Activated naive CD4-positive, alpha-beta T cell treated with anti-CD3 and anti-CD28 coated beads, Interleukin-2, amount 50 U/mL, for 72 hours (primary cell): ENCODE measurements around the gene TTYH3. TPM values are rescaled to one million over a fixed set of nuclear protein-coding genes. Genes with fewer than 3 reads are reported as not detected.
"Not testable (repeated sequence)": the region's sequence is repeated elsewhere in the genome, so short reads cannot be mapped to it uniquely, and the experiment has no call there.

Experiments used
- ATAC-seq, 2 donors: fragments of 150-1000 bp; cut with Tn5 transposase; 2 replicates each; pipeline ENCODE4 v1.10.0; 2021; ENCODE audit warnings: mild to moderate bottlenecking in 2 of 2, moderate library complexity in 2 of 2
- DNase-seq, 2 donors: peaks; one replicate each; pipeline ENCODE4 v3.0.0; 2021 to 2022; ENCODE audit warnings: low spot score in 2 of 2
- H3K27ac Mint-ChIP-seq, 2 donors: one replicate each; pipeline ENCODE4 v1.8.0; 2022; ENCODE audit warnings: mild to moderate bottlenecking in 2 of 2, mixed read lengths in 2 of 2
- H3K36me3 Mint-ChIP-seq, 2 donors: one replicate each; pipeline ENCODE4 v1.8.0; 2022; ENCODE audit warnings: mixed read lengths in 2 of 2
- H3K9me3 Mint-ChIP-seq, 2 donors: one replicate each; pipeline ENCODE4 v1.8.0; 2022; ENCODE audit warnings: mixed read lengths in 2 of 2
- total RNA-seq, 2 donors: library from RNA; stranded (reverse); gene quantifications; one replicate each; pipeline ENCODE4 v1.2.3, GENCODE V29; 2022

TTYH3 gene
- total RNA-seq, 2 donors from 2014 or later: 23.8 to 28.3 TPM

DNA sequence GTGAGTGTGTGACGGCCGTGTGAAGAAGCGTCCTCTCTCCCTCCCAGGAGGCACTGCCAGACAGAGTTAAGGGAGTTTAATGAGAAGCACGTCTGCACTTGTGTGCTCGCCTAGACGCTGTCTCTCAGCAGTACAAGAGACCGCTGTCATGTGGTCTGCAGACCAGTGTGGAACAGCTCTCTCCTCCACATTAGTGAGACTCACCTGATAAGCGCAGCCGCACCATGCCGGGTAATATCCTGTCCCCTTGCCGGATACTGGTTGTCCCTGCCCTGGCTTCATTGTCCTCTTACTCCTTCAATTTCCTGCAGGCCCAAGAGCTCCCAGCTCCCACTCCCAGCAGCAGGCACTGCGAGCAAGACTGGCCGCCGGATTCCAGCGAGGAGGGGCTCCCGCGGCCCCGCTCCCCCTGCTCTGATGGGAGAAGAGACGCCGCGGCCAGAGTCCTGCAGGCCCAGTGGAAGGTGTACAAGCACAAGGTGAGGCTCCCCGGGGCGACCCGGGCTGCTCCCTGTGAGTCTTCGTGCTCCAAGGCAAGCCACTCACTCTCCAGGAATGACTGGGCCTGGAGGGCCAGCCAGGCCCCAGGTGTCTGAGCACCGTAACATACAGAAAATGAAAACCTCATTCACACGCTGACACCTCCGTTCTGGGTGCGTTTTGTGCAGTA lies 33.5 kb upstream of the TTYH3 start:
- Mint-ChIP-seq H3K36me3 (no peaks in the 10 kb centered on the region), H3K9me3 (no peaks in the 10 kb centered on the region), H3K27ac (no peak overlapping the region)
- no peak for DNase-seq
- ATAC-seq: no peak

DNA sequence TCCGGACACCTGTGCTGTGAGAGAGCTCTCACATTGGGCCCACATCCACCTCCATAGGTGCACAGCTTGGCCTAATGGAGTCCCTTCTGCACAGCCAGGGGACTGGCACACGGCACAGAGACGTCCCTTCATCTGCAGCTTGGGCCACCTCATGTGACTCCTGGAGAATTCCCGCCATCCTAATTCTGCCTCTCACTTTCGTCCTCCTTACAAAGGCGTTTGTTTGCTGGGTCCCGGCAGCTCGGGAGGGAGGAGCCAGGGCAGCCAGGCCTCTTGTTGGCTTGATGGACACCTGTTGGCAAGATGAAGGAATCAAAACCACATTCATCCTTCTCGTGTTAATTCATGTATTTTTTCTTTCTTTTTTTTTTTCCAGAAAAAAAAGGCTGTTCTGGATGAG lies 30.7 kb upstream of the TTYH3 start:
- DNase-seq: no peak
- H3K36me3 Mint-ChIP-seq: no peaks in the 10 kb centered on the region

DNA sequence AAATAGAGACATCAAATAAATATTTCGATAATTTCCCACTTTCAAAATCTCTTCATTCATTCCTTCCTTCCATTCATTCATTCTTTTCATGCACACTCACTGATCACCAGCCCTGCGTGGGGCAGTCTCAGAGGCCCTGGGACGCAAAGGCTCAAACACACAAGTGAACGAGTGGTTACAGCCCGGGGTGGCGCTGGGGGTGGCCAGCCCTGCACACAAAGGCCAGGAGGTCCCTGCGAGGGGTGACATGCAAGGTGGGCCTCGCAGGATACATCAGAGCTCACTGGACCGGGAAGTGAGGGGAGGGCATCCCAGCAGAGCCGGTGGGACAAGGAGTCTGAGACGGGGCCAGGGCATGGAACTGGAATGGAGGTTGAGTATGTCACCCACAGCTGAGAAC lies 29.9 kb upstream of the TTYH3 start:
- no peaks in the 10 kb centered on the region for H3K36me3 Mint-ChIP-seq
- no peak for ATAC-seq
- H3K27ac Mint-ChIP-seq: peak overlapping the region in 1 of 2 donors; percentile 15
- no peaks in the 10 kb centered on the region for H3K9me3 Mint-ChIP-seq
- no peak for DNase-seq

More for the DNA sequence above, 30.7 kb upstream of the TTYH3 start:
- ATAC-seq: no peak
- Mint-ChIP-seq H3K27ac (no peak overlapping the region), H3K9me3 (no peaks in the 10 kb centered on the region)

DNA sequence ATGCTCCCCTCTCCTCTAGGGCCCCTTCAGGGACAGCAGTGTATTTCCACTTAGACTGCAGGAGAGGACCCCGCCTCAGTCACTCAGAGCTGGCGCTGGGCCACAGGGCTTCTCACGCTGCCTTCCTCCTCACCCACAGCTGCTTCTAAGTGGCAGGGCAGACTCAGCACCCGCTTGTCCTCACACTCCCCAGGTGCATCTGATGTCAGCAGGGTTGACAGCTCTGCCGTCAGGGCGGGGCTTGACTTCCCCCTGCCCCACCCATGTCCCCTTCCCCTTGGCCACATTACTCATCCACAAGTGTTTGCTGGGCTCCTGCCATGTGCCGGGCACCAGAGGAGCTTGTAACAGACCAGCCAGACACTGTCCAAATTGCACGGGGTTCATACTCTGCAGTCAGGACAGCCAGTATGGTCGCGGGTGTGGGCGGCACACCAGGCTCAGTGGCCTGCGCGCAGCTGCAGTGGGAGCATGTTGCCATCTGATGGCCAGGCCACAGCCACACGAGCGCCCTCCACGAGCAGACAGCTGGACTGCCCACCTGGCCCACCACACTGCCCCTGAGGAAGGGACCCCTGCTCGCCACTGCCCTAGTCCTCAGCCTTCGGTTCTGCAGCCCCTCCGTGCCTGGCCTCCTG lies 29.3 kb upstream of the TTYH3 start:
- Mint-ChIP-seq H3K9me3 (no peaks in the 10 kb centered on the region), H3K27ac (no peak overlapping the region), H3K36me3 (no peaks in the 10 kb centered on the region)
- ATAC-seq (no peak), DNase-seq (no peak)

DNA sequence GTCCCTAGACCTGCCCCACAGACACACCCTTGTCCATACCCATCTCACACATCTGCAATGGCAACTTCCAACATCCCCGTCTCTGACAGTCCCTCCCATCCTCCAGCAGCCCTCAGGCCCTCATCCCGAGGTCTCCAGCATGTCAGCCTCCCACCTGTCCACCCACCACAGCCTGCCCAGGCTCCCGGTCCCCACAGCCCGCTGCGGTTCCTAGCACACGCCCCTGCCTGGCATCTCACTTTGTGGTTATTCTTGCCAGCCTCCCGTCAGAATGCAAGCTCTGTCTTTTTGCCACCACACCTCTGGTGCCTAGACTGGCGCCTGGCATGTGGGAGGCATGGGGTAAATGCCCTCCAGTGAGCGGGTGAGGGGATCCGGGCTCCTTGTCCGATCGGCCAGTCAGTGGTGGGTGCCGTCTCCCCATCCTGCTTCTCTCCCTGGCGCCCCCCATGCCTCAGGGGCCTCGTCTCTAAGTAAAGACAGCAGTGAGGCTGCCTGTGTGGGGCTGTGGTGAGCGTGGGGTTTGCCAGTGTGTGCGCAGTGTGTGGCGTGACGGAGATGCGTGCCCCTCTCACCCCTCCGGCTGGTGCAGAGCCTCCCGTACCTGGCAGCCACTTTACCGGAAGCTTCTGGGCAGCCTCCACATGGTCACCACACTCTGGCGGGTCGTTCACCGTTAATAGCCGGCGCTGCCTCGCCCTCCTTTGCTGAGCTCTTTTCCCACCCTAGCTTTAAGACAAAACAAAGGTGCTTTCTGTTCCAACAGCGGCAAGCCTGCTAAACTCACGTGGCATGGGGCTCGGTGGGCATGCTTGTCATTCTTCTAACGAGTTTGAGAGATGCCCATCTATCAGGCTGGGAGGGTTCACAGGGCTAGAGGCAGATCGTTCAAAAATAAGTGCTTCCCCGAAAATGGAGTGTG lies 28.5 kb upstream of the TTYH3 start:
- no peaks in the 10 kb centered on the region for H3K36me3 Mint-ChIP-seq
- ATAC-seq: no peak
- no peak for DNase-seq
- H3K9me3 Mint-ChIP-seq: no peaks in the 10 kb centered on the region
- H3K27ac Mint-ChIP-seq: no peak overlapping the region

DNA sequence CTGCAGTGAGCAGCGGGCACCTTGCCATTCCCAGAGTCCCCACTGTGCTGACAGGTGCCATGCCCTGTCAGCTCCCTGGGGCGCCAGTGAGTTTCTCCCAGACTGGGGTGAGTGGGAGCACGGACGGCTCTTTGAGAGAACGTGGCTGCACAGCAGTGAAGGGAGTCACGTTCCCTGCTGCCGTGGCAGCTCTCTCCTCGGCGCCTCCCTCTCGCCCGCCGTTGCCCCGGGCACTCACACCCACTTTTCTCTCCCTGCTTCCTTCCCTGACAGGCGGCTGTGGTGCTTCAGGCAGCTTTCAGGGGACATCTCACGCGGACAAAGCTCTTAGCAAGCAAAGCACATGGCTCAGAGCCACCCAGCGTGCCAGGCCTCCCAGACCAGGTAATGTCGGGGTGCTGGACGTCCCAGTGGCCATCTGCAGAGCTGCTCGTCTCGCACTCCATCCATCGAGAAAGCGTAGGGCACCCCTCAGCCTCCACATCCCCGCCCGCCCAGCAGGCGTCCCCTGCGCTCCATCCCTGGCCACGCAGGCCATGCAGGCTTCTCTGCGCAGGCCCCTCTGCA lies 27.1 kb upstream of the TTYH3 start:
- no peak overlapping the region for H3K27ac Mint-ChIP-seq
- no peak for ATAC-seq
- no peaks in the 10 kb centered on the region for H3K9me3 Mint-ChIP-seq
- H3K36me3 Mint-ChIP-seq: no peaks in the 10 kb centered on the region
- no peak for DNase-seq

DNA sequence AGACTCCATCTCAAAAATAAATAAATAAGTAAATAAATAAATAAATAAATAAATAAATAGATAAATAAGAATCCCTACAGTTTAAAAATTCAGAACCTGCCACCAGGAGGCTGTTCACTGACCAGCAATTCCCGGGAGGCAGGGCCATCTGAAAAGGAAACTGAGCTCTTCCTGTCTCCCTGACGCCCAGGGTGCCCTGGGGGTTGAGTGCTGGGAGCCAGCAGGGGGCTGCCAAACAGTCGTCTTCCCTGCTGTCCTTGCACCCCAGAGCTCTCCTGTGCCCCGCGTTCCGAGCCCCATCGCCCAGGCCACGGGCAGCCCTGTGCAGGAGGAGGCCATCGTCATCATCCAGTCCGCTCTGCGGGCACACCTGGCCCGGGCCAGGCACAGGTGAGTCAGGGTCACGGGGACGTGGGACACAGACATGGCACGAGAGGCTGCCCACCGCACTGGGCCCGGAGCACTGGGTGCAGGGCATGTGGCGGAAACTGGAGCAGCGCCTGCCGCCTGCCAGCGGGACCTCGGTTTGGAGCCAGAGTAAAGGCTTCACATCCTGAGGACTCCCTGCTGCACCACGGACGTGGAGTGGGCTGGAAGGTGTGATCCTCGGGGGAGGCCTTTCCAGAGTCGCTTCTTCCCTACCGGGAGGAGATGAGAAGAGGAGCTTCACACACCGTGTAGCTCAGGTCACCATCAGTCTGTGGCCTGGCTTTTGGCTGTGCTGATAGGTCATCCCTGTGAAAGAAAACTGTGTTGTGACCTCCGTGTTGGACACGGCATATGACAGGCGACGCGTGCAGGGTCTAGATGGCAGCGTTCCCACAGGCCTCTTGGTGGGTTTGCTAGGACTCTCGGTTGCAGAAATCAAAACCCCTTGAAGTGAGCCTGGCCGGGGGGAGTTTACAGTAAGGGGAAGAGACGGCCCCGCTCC lies 25.9 kb upstream of the TTYH3 start:
- H3K36me3 Mint-ChIP-seq: no peaks in the 10 kb centered on the region
- ATAC-seq (no peak), DNase-seq (no peak)
- H3K9me3 Mint-ChIP-seq: no peaks in the 10 kb centered on the region
- no peak overlapping the region for H3K27ac Mint-ChIP-seq

DNA sequence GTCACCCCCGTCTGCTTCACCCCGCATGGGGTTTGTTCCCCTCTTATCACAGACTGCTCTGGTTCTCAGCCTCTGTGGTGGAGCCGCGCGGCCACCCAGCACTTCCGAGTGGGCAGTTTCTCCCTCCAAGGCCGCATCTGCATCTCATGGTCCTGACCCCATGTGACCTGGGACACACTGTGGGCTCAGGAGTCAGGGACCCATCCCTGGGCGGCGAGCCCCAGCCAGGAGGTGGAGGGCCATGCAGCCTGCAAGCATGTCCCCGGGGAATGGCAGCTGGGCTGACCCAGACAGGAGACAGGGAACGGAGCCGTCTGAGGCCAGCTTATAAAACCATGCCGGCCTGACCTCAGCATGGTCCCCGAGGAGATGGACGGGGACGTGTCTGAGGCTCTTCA lies 25.2 kb upstream of the TTYH3 start:
- Mint-ChIP-seq H3K27ac (no peak overlapping the region), H3K9me3 (no peaks in the 10 kb centered on the region), H3K36me3 (no peaks in the 10 kb centered on the region)
- DNase-seq (no peak), ATAC-seq (no peak)

DNA sequence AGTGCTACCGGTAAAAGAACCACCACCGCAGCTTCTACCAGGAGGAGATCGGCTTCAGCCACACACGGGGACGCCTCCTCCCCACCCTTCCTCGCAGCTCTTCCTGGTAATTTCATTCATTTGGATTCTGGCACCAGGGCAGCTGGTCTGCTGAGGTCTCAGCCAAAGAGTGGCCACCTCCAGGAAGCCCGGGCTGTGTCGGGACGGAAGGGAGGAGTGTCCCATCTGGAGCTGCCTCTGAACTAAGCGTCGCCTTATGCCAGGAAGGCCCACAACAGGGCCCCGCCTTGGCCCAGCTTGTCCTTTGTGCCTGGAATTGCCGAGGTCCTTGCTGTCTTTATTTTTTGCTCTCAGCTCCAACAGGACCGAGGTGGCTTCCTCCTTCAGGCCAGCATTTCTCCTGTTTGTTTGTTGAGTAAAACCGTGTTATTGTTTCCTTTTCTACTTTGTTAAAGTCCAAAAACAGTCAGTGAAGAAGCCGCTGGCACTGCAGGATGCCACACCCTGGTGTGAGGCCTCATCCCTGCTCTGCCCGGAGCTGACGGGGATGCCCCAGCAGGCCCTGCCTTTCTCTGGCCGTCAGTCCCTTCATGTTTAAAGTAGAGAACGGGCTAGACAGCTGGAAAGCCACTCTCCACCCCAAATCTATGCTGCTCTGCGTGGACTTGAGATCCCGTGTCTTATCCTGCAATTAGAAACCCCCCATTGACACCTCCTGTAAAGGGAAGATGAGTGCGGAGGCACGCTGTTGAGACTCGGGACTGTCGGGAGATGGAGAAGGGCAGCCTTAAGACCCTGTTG lies 24.5 kb upstream of the TTYH3 start:
- Mint-ChIP-seq H3K9me3 (no peaks in the 10 kb centered on the region), H3K27ac (no peak overlapping the region), H3K36me3 (no peaks in the 10 kb centered on the region)
- DNase-seq (no peak), ATAC-seq (no peak)

DNA sequence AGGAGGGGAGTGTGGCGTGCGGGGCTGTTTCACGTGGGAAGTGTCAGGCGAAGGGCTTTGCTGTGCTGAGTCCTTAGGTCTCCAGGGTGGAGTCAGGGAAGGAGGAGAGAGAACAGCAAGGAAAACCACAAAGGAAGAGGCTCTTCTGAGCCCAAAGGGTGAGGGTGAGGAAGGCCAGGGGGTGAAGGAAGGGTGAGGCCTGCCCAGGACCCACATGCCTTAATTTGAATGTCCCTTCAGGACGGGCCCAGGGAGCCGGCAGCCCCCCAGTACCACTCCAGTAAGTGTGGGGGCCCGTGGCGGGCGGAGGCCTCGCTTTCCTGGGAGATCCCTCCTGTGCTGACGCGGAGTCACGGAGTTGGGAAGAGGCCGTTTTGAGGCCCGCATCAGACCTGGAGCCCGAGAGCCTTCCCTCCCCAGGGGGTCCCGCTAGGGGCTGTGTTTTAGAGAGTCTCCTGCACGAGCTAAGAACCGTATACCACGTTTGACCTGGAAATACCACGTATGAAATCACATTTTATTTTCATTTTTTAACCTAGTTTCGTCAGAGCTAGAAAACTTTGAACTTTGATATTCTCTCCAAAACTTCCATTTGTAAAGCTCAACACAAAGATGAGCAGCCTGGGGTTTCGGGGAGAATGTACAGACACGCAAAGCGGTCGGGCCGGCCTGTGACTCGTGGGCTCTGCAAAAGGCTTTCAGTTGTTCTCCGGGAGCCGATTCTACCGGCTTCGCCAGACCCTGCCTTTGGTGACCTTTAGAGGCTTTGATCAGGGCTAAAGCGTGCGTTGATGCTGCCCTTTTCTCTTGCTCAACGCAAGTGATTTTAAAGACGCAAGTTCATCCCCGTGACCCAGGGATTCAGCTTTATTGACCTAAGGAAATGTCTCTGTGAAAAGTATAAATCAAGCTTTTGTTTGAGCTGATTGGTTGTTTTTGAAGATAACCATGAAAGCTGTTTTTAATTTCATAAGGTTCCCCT lies 23.6 kb upstream of the TTYH3 start:
- Mint-ChIP-seq H3K9me3 (no peaks in the 10 kb centered on the region), H3K27ac (no peak overlapping the region), H3K36me3 (no peaks in the 10 kb centered on the region)
- peak in 1 of 2 donors; percentile 14 for ATAC-seq
- no peak for DNase-seq

DNA sequence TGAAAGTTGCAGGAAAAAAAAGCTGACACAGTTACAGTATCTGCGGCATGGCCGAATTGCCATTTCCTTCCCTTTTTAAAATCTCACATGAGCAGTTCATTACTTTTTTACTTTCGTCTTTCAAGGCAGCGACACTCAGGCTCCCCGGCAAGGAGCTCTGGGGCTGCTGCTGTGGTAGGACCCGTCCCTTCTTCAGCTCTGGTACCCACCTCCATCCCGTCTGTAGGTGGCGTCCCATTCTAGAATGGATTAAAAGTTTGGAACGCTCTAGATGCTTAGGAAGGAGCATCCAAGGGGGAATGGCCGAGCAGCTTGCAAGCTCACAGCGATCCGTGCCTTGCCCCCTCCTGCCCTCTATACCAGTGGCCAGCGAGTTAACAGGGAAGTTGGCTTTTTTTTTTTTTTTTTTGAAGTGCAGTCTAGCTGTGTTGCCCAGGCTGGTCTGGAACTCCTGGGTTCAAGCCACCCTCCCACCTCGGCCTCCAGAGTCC lies 22.8 kb upstream of the TTYH3 start:
- ATAC-seq (peak; percentile 48 to 59), DNase-seq (peak in 1 of 2 donors; percentile 17)
- Mint-ChIP-seq H3K36me3 (no peaks in the 10 kb centered on the region), H3K27ac (no peak overlapping the region), H3K9me3 (no peaks in the 10 kb centered on the region)

DNA sequence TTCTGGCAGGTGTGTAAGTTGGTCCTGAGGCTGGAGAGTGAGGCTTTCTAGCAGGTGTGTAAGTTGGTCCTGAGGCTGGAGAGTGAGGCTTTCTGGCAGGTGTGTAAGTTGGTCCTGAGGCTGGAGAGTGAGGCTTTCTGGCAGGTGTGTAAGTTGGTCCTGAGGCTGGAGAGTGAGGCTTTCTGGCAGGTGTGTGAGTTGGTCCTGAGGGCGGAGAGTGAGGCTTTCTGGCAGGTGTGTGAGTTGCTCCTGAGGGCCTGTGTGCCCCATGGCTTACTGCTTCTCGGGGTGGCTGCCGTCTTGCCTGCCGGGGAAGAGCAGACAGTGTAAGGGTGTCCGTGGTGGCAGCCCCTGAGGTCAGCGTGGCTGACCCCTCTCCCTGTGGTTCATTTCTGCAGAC lies 22.1 kb upstream of the TTYH3 start:
- not testable (repeated sequence) for H3K36me3 Mint-ChIP-seq, H3K9me3 Mint-ChIP-seq, ATAC-seq, DNase-seq
- peak overlapping the region in 1 of 2 donors; percentile 17 for H3K27ac Mint-ChIP-seq

DNA sequence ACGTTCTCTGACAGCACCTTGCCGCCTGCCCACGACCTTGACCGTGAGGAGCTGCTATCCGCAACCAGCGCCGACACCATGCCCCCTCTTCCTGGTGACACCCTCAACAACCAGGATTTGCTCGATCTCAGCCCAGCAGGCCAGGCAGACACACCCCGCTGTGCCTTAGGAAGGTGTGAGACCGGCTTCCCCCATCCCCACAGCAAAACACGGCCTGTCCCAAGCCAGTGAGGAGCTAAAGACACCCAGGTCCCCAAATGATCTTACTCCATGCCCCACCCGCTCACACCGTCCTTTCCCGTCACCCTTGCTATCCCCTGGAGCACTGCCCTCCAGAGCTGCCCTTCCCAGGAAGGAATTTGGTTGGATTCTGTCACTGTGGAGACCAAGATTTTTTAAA lies 21.3 kb upstream of the TTYH3 start:
- Mint-ChIP-seq H3K27ac (no peak overlapping the region), H3K36me3 (no peaks in the 10 kb centered on the region), H3K9me3 (no peaks in the 10 kb centered on the region)
- no peak for DNase-seq
- no peak for ATAC-seq

DNA sequence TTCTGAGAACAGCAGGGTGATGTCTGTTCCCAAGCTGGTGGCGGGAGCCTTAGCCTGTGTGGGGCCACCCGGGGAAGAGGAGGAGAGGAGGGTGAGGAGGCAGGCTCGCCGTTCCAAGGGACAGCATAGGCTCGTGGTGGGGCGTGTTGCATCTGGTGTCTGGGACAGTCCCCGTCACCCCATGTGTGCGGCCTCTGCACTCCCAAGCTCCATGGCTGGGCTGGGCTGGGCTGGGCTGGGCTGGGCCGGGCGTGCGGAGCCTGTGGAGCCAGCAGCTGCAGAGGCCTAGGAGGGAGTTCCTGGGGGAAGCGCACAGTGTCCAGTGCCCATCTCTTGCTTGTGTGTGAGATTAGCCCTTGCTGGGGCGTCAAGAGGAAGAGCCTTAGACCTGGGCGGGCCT lies 20.9 kb upstream of the TTYH3 start:
- DNase-seq: no peak
- Mint-ChIP-seq H3K36me3 (no peaks in the 10 kb centered on the region), H3K9me3 (no peaks in the 10 kb centered on the region), H3K27ac (peak overlapping the region in 1 of 2 donors; percentile 55)
- no peak for ATAC-seq
